Measurements from ENCODE around the gene OR4D2. TPM values are rescaled to one million over a fixed set of nuclear protein-coding genes. Genes with fewer than 3 reads are reported as not detected.

Gene OR4D2
- total RNA-seq, 1 donor from 2014 or later: not detected

GRCh38 chr17:58184986-58185761 is 18.4 kb downstream of the OR4D2 start:
- Histone ChIP-seq H3K79me2 (ENCODE audit: insufficient read depth, low read length) (no peaks in the 10 kb centered on the region), H3K4me2 (ENCODE audit: low read length) (no peak overlapping the region), H3K9ac (ENCODE audit: low read length) (no peak overlapping the region), H4K20me1 (ENCODE audit: insufficient read depth, low read length) (no peaks in the 10 kb centered on the region), H2AFZ (ENCODE audit: low read depth, low read length) (no peak overlapping the region), H3K36me3 (ENCODE audit: insufficient read depth, low read length) (no peaks in the 10 kb centered on the region), H3K9me3 (ENCODE audit: insufficient read depth, low read depth, low read length) (no peaks in the 10 kb centered on the region), H3K27ac (ENCODE audit: low read depth, low read length) (no peak overlapping the region), H3K4me3 (ENCODE audit: insufficient read depth, low read depth, low read length) (no peak overlapping the region), H3K4me1 (ENCODE audit: insufficient read depth, low read length) (peaks cover 15% of the 10 kb centered on the region), H3K27me3 (ENCODE audit: insufficient read depth, low read length) (peaks cover 5% of the 10 kb centered on the region)
- H3K27ac Mint-ChIP-seq (ENCODE audit: unreplicated experiment): no peak overlapping the region
- no peaks in the 10 kb centered on the region for H3K4me1 Mint-ChIP-seq (ENCODE audit: low read depth, unreplicated experiment)
- H3K4me3 Mint-ChIP-seq (ENCODE audit: unreplicated experiment): no peak overlapping the region
- FAIRE-seq: no peak
- no peaks in the 10 kb centered on the region for H3K9me3 Mint-ChIP-seq (ENCODE audit: unreplicated experiment)
- no peak for DNase-seq (ENCODE audit: low read depth)
- H3K36me3 Mint-ChIP-seq (ENCODE audit: low read depth, unreplicated experiment): no peaks in the 10 kb centered on the region
- H3K27me3 Mint-ChIP-seq (ENCODE audit: low read depth, unreplicated experiment): peaks cover 39% of the 10 kb centered on the region
- TF ChIP-seq CTCF (IDR thresholded peaks at IDR 0.05; ENCODE audit: insufficient read depth, low read depth, low read length) (no peak), EZH2 (IDR thresholded peaks at IDR 0.05; ENCODE audit: insufficient read depth, low read length) (no peak)

GRCh38 chr17:58186591-58186990 is 19.8 kb downstream of the OR4D2 start:
- Mint-ChIP-seq H3K9me3 (ENCODE audit: unreplicated experiment) (no peaks in the 10 kb centered on the region), H3K36me3 (ENCODE audit: low read depth, unreplicated experiment) (no peaks in the 10 kb centered on the region), H3K4me1 (ENCODE audit: low read depth, unreplicated experiment) (no peaks in the 10 kb centered on the region), H3K27ac (ENCODE audit: unreplicated experiment) (no peak overlapping the region), H3K27me3 (ENCODE audit: low read depth, unreplicated experiment) (peaks cover 35% of the 10 kb centered on the region), H3K4me3 (ENCODE audit: unreplicated experiment) (no peak overlapping the region)
- Histone ChIP-seq H3K4me1 (ENCODE audit: insufficient read depth, low read length) (peaks cover 16% of the 10 kb centered on the region), H3K4me2 (ENCODE audit: low read length) (no peak overlapping the region), H3K27ac (ENCODE audit: low read depth, low read length) (no peak overlapping the region), H3K79me2 (ENCODE audit: insufficient read depth, low read length) (no peaks in the 10 kb centered on the region), H3K27me3 (ENCODE audit: insufficient read depth, low read length) (peaks cover 5% of the 10 kb centered on the region), H3K9ac (ENCODE audit: low read length) (no peak overlapping the region), H3K9me3 (ENCODE audit: insufficient read depth, low read depth, low read length) (no peaks in the 10 kb centered on the region), H3K36me3 (ENCODE audit: insufficient read depth, low read length) (no peaks in the 10 kb centered on the region), H3K4me3 (ENCODE audit: insufficient read depth, low read depth, low read length) (no peak overlapping the region), H4K20me1 (ENCODE audit: insufficient read depth, low read length) (no peaks in the 10 kb centered on the region), H2AFZ (ENCODE audit: low read depth, low read length) (no peak overlapping the region)
- DNase-seq (ENCODE audit: low read depth): no peak
- TF ChIP-seq CTCF (IDR thresholded peaks at IDR 0.05; ENCODE audit: insufficient read depth, low read depth, low read length) (no peak), EZH2 (IDR thresholded peaks at IDR 0.05; ENCODE audit: insufficient read depth, low read length) (no peak)
- no peak for FAIRE-seq

- no peak overlapping the region for H3K9ac ChIP-seq (ENCODE audit: low read length)
- H4K20me1 ChIP-seq (ENCODE audit: insufficient read depth, low read length): no peaks in the 10 kb centered on the region
- no peak overlapping the region for H3K4me3 ChIP-seq (ENCODE audit: insufficient read depth, low read depth, low read length)
- Mint-ChIP-seq H3K36me3 (ENCODE audit: low read depth, unreplicated experiment) (no peaks in the 10 kb centered on the region), H3K27ac (ENCODE audit: unreplicated experiment) (no peak overlapping the region), H3K27me3 (ENCODE audit: low read depth, unreplicated experiment) (peaks cover 33% of the 10 kb centered on the region), H3K4me1 (ENCODE audit: low read depth, unreplicated experiment) (no peaks in the 10 kb centered on the region), H3K9me3 (ENCODE audit: unreplicated experiment) (no peaks in the 10 kb centered on the region), H3K4me3 (ENCODE audit: unreplicated experiment) (no peak overlapping the region)
- H3K79me2 ChIP-seq (ENCODE audit: insufficient read depth, low read length): no peaks in the 10 kb centered on the region
- H3K36me3 ChIP-seq (ENCODE audit: insufficient read depth, low read length): no peaks in the 10 kb centered on the region
- TF ChIP-seq CTCF (IDR thresholded peaks at IDR 0.05; ENCODE audit: insufficient read depth, low read depth, low read length) (no peak), EZH2 (IDR thresholded peaks at IDR 0.05; ENCODE audit: insufficient read depth, low read length) (no peak)
- peaks cover 16% of the 10 kb centered on the region for H3K4me1 ChIP-seq (ENCODE audit: insufficient read depth, low read length)
- H3K27me3 ChIP-seq (ENCODE audit: insufficient read depth, low read length): peaks cover 5% of the 10 kb centered on the region
- no peak overlapping the region for H3K27ac ChIP-seq (ENCODE audit: low read depth, low read length)
- no peak for FAIRE-seq
- no peak for DNase-seq (ENCODE audit: low read depth)
- no peaks in the 10 kb centered on the region for H3K9me3 ChIP-seq (ENCODE audit: insufficient read depth, low read depth, low read length)
- H2AFZ ChIP-seq (ENCODE audit: low read depth, low read length): no peak overlapping the region
- H3K4me2 ChIP-seq (ENCODE audit: low read length): no peak overlapping the region
Measured at GRCh38 chr17:58187063-58187462, 20.3 kb downstream of the OR4D2 start.

Data from astrocyte (in vitro differentiated cells and primary cell).